Breast epithelium (tissue), 4 donors: Measurements from ENCODE around the gene C1QTNF1. TPM values are rescaled to one million over a fixed set of nuclear protein-coding genes. Genes with fewer than 3 reads are reported as not detected.

Experiments used
- DNase-seq, 2 donors: peaks; one replicate each; pipeline ENCODE4 v3.0.0-alpha.2; 2019; ENCODE audit warnings: low spot score in 2 of 2
- H3K27ac ChIP-seq, 2 donors: fragments of 200-600 bp; sonication (generic) in 1 of 2; one replicate each; pipeline ENCODE4 v1.5.1; 2016 to 2019; ENCODE audit warnings: mild to moderate bottlenecking in 1 of 2
- H3K27me3 ChIP-seq, 2 donors: fragments of 200-600 bp; sonication (generic) in 1 of 2; one replicate each; pipeline versions ENCODE4 v1.5.1 to v1.6.0; 2017 to 2019; ENCODE audit warnings: control low read depth in 1 of 2, mild to moderate bottlenecking in 1 of 2
- H3K36me3 ChIP-seq: fragments of 200-600 bp; one replicate; pipeline ENCODE4 v1.5.1; 2019
- H3K4me1 ChIP-seq, 2 donors: fragments of 200-600 bp; sonication (generic); one replicate each; pipeline ENCODE4 v1.5.1; 2016 to 2019; ENCODE audit warnings: control low read depth in 1 of 2
- H3K4me3 ChIP-seq, 3 donors: fragments of 200-600 bp; sonication (generic); 1 replicate in 2 of 3; 2 replicates in 1 of 3; pipeline ENCODE4 v1.5.1; 2016 to 2019; ENCODE audit warnings: mild to moderate bottlenecking in 3 of 3, moderate library complexity in 2 of 3
- H3K9me3 ChIP-seq, 2 donors: fragments of 200-600 bp; sonication (generic) in 1 of 2; one replicate each; pipeline ENCODE4 v1.5.1; 2016 to 2019; ENCODE audit warnings: control low read depth in 1 of 2
- POLR2A ChIP-seq: fragments of 450-650 bp; IDR thresholded peaks from one replicate; pipeline ENCODE4 v1.6.1; 2016; ENCODE audit warnings: antibody characterized with exemption, mild to moderate bottlenecking, moderate library complexity
- POLR2AphosphoS5 ChIP-seq, 3 donors: sonication (generic); formaldehyde crosslinking; IDR thresholded peaks; one replicate each; pipeline ENCODE4 v1.6.1; 2017; ENCODE audit warnings: antibody characterized with exemption in 3 of 3
- intact Hi-C: fragments of 100-400 bp; cut with DNase I; formaldehyde crosslinking; loops from one replicate; pipeline ENCODE4 v1.15.1; 2023; ENCODE audit warnings: low total_unique reads
- total RNA-seq, 3 donors: library from RNA; depleted of rRNA; stranded (reverse); fragments of >200 nt; gene quantifications; one replicate each; pipeline ENCODE4 v1.1.0, GENCODE V29; 2016
- TF ChIP-seq, protein P1 (sequence below), 3 donors: fragments of 450-650 bp; IDR thresholded peaks; one replicate each; pipeline ENCODE4 v1.5.1; 2016 to 2017; ENCODE audit warnings: antibody characterized with exemption in 3 of 3, mild to moderate bottlenecking in 3 of 3, moderate library complexity in 3 of 3

C1QTNF1 gene
- total RNA-seq, 3 donors from 2014 or later, result 54.0 to 326 (median 61.9) TPM

DNA sequence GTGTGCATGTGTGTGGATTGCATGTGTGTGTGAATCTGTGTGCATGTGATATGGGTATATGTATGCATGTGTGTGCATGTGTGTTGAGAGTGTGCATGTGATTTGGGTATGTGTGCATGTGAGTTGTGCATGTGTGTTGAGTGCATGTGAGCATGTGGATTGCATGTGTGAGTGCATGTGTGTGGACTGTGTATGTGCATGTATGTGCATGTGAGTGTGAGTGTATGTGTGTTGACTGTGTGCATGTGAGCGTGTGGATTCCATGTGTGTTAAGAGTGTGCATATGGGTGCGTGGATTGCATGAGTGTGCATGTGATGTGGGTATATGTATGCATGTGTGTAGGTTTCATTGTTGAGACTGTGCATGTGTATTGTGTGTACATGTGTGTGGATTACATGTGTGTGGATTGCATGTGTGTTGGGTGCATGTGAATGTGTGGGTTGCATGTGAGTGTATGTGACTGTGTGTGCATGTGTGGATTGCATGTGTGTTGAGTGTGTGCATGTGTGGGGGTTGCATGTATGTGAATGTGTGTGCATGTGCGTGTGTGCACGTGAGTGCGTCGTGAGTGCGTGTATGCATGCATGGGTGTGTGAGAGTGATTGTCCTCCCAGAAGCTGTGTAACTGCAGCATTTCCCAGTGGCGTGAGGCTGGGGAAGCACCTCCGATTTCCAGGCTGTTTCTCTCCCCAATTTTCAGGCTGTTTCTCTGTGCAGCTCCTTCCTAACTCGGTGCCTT is 19.4 kb downstream of the C1QTNF1 start:
- no peaks in the 10 kb centered on the region for H3K27me3 ChIP-seq
- H3K4me1 ChIP-seq, result no peaks in the 10 kb centered on the region
- intact Hi-C loops, result no loop called here
- H3K27ac ChIP-seq, result no peak overlapping the region
- H3K9me3 ChIP-seq, result no peaks in the 10 kb centered on the region
- no peak overlapping the region for H3K4me3 ChIP-seq
- TF ChIP-seq POLR2AphosphoS5 (IDR thresholded peaks at IDR 0.05) (no peak), POLR2A (no peak)
- TF ChIP-seq, protein P1, sequence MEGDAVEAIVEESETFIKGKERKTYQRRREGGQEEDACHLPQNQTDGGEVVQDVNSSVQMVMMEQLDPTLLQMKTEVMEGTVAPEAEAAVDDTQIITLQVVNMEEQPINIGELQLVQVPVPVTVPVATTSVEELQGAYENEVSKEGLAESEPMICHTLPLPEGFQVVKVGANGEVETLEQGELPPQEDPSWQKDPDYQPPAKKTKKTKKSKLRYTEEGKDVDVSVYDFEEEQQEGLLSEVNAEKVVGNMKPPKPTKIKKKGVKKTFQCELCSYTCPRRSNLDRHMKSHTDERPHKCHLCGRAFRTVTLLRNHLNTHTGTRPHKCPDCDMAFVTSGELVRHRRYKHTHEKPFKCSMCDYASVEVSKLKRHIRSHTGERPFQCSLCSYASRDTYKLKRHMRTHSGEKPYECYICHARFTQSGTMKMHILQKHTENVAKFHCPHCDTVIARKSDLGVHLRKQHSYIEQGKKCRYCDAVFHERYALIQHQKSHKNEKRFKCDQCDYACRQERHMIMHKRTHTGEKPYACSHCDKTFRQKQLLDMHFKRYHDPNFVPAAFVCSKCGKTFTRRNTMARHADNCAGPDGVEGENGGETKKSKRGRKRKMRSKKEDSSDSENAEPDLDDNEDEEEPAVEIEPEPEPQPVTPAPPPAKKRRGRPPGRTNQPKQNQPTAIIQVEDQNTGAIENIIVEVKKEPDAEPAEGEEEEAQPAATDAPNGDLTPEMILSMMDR (IDR thresholded peaks at IDR 0.05), result no peak
- no peak for DNase-seq
- no peaks in the 10 kb centered on the region for H3K36me3 ChIP-seq

DNA sequence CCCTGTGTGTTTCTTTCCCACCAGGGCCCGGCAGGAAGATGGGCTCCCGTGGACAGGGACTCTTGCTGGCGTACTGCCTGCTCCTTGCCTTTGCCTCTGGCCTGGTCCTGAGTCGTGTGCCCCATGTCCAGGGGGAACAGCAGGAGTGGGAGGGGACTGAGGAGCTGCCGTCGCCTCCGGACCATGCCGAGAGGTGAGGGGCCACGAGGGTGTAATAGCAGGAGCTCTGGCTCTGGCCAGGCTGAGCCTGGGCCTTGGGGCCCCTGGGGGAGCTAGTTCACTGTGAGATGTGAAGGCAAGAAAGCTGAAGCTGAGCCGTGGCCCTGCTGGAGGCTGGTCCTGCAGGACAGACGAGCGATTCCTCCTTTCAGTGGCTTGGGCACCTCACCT is 20.0 kb downstream of the C1QTNF1 start:
- no peaks in the 10 kb centered on the region for H3K9me3 ChIP-seq
- intact Hi-C loops, result no loop called here
- TF ChIP-seq POLR2A, result no peak
- TF ChIP-seq POLR2AphosphoS5 (IDR thresholded peaks at IDR 0.05), result no peak
- TF ChIP-seq, protein P1 (IDR thresholded peaks at IDR 0.05), result no peak
- no peaks in the 10 kb centered on the region for H3K36me3 ChIP-seq
- no peak overlapping the region for H3K4me3 ChIP-seq
- no peaks in the 10 kb centered on the region for H3K4me1 ChIP-seq
- no peaks in the 10 kb centered on the region for H3K27me3 ChIP-seq
- DNase-seq, result no peak
- H3K27ac ChIP-seq, result no peak overlapping the region

GRCh38 chr17:79044462-79044861 is 20.5 kb downstream of the C1QTNF1 start:
- intact Hi-C loops, result no loop called here
- no peaks in the 10 kb centered on the region for H3K27me3 ChIP-seq
- H3K27ac ChIP-seq, result no peak overlapping the region
- DNase-seq, result no peak
- H3K4me1 ChIP-seq, result no peaks in the 10 kb centered on the region
- no peak for TF ChIP-seq POLR2A
- TF ChIP-seq, protein P1 (IDR thresholded peaks at IDR 0.05), result no peak
- no peak for TF ChIP-seq POLR2AphosphoS5 (IDR thresholded peaks at IDR 0.05)
- no peak overlapping the region for H3K4me3 ChIP-seq
- H3K36me3 ChIP-seq, result no peaks in the 10 kb centered on the region
- H3K9me3 ChIP-seq, result no peaks in the 10 kb centered on the region

DNA sequence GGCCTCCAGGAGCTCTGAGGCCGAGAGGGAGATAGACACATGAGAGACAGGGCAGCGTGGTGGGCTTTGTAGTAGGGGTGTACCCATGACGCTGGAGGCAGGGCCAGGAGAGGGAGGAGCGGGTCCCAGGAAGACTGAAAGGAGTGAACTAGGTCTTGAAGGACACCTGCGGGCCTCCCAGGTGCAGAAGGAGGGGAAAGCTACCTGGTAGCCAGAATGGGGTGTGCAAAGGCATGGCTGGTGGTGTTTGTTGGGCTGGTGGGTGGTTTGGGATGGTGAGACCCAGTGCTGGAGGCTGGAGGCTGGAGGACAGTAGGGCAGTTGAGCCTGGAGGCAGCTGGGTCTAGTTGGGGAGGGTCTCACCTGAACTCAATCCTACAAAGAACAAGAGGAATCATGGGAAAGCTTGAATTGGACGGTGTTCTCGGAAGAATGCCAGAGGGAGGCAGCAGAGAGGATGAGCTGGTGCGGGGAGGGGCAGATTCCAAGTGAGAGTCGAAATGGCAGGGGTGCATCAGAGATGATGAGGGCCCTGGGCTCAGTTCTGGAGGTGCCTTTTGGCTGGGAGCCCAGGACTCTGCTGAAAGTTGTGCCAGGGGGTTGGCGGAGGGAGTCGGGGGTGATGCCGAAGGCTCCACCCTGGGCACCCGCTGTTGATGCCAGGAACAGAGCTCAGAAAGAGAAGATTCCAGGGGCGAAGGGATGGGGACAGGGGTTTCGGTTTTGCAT is 21.2 kb downstream of the C1QTNF1 start:
- H3K27me3 ChIP-seq, result no peaks in the 10 kb centered on the region

More for the DNA sequence above, 21.2 kb downstream of the C1QTNF1 start:
- Histone ChIP-seq H3K4me1 (no peaks in the 10 kb centered on the region), H3K4me3 (no peak overlapping the region), H3K9me3 (no peaks in the 10 kb centered on the region), H3K27ac (no peak overlapping the region), H3K36me3 (no peaks in the 10 kb centered on the region)
- TF ChIP-seq POLR2AphosphoS5 (IDR thresholded peaks at IDR 0.05) (no peak), POLR2A (no peak)
- TF ChIP-seq, protein P1 (IDR thresholded peaks at IDR 0.05), result no peak
- intact Hi-C loops, result no loop called here
- DNase-seq, result no peak
